Neural progenitor cell (in vitro differentiated cells): ENCODE measurements around the gene ZNF423. TPM values are rescaled to one million over a fixed set of nuclear protein-coding genes. Genes with fewer than 3 reads are reported as not detected.

Experiments
- DNase-seq: peaks from one replicate; pipeline ENCODE4 v3.0.0-alpha.2; 2016; ENCODE audit warnings: low spot score
- H2AFZ ChIP-seq: fragments of 200-600 bp; sonication (generic); replicated peaks from 2 replicates; pipeline ENCODE4 v1.6.1; 2016; ENCODE audit warnings: antibody characterized with exemption
- H3F3A ChIP-seq: fragments of 200-600 bp; sonication (generic); 2 replicates; pipeline ENCODE4 v1.6.1; 2016; ENCODE audit warnings: antibody characterized with exemption, low read depth
- H3K27ac ChIP-seq: fragments of 200-600 bp; sonication (generic); 2 replicates; pipeline ENCODE4 v1.5.1; 2016; ENCODE audit warnings: mild to moderate bottlenecking
- H3K27me3 ChIP-seq: fragments of 200-600 bp; sonication (generic); 2 replicates; pipeline ENCODE4 v1.6.1; 2016; ENCODE audit warnings: mild to moderate bottlenecking, moderate library complexity
- H3K36me3 ChIP-seq: fragments of 200-600 bp; sonication (generic); 2 replicates; pipeline ENCODE4 v1.5.1; 2016
- H3K4me1 ChIP-seq: fragments of 200-600 bp; sonication (generic); 2 replicates; pipeline ENCODE4 v1.6.1; 2016; ENCODE audit warnings: mixed run types
- H3K4me2 ChIP-seq: fragments of 200-600 bp; sonication (generic); 2 replicates; pipeline ENCODE4 v1.6.1; 2016
- H3K4me3 ChIP-seq: fragments of 200-600 bp; sonication (generic); 2 replicates; pipeline ENCODE4 v1.5.1; 2016
- H3K79me2 ChIP-seq: fragments of 200-600 bp; sonication (generic); 2 replicates; pipeline ENCODE4 v1.6.1; 2016; ENCODE audit warnings: low read depth
- H3K9ac ChIP-seq: fragments of 200-600 bp; sonication (generic); 2 replicates; pipeline ENCODE4 v1.6.1; 2016
- H3K9me3 ChIP-seq: fragments of 200-600 bp; sonication (generic); 2 replicates; pipeline ENCODE4 v1.5.1; 2016; ENCODE audit warnings: low read depth
- H4K20me1 ChIP-seq: fragments of 200-600 bp; sonication (generic); 2 replicates; pipeline ENCODE4 v1.6.1; 2016; ENCODE audit warnings: low read depth
- H3K27ac Mint-ChIP-seq: 3 replicates; pipeline ENCODE4 v1.8.0; 2021; ENCODE audit warnings: mixed read lengths
- H3K27me3 Mint-ChIP-seq: 2 replicates; pipeline ENCODE4 v1.8.0; 2022; ENCODE audit warnings: low read depth, mild to moderate bottlenecking, inconsistent platforms, moderate library complexity, mixed read lengths; ENCODE audit not compliant: insufficient read depth
- H3K36me3 Mint-ChIP-seq: 3 replicates; pipeline ENCODE4 v1.8.0; 2021; ENCODE audit warnings: mixed read lengths
- H3K4me1 Mint-ChIP-seq: 3 replicates; pipeline ENCODE4 v1.8.0; 2021; ENCODE audit warnings: mixed read lengths
- H3K4me3 Mint-ChIP-seq: 3 replicates; pipeline ENCODE4 v1.8.0; 2021; ENCODE audit warnings: mild to moderate bottlenecking, moderate library complexity, mixed read lengths
- H3K9me3 Mint-ChIP-seq: 3 replicates; pipeline ENCODE4 v1.8.0; 2020; ENCODE audit warnings: mixed read lengths
- EZH2 ChIP-seq: fragments of 200-600 bp; sonication (generic); IDR thresholded peaks from 2 replicates; pipeline ENCODE4 v1.6.1; 2017; ENCODE audit warnings: antibody characterized with exemption, mild to moderate bottlenecking, moderate library complexity
- EZH2phosphoT487 ChIP-seq: fragments of 200-600 bp; sonication (generic); IDR thresholded peaks from 2 replicates; pipeline ENCODE4 v1.6.1; 2017; ENCODE audit warnings: antibody characterized with exemption
- total RNA-seq: library from RNA; depleted of rRNA; stranded (reverse); fragments of >200 nt; gene quantifications from 2 replicates; pipeline ENCODE4 v1.2.3, GENCODE V29; 2015; ENCODE audit warnings: low replicate concordance
- TF ChIP-seq, protein P1 (sequence below): fragments of 200-600 bp; sonication (generic); IDR thresholded peaks from 2 replicates; pipeline ENCODE4 v1.5.1; 2017; ENCODE audit warnings: antibody characterized with exemption, mild to moderate bottlenecking

ZNF423 gene
- total RNA-seq, 1 donor from 2014 or later, result 21.9 TPM

GRCh38 chr16:49529411-49530045 lies 326.4 kb downstream of the ZNF423 start:
- Mint-ChIP-seq H3K9me3 (no peaks in the 10 kb centered on the region), H3K4me3 (no peak overlapping the region), H3K36me3 (peaks cover 2% of the 10 kb centered on the region), H3K4me1 (peaks cover 73% of the 10 kb centered on the region), H3K27me3 (peaks cover 10% of the 10 kb centered on the region), H3K27ac (no peak overlapping the region)
- no peaks in the 10 kb centered on the region for H3K9me3 ChIP-seq
- peaks cover 77% of the 10 kb centered on the region for H4K20me1 ChIP-seq
- no peak overlapping the region for H3K4me3 ChIP-seq
- peak overlapping the region; percentile 4 for H3K4me2 ChIP-seq
- no peak overlapping the region for H3K9ac ChIP-seq
- H3K36me3 ChIP-seq, result no peaks in the 10 kb centered on the region
- no peak overlapping the region for H2AFZ ChIP-seq
- peaks cover 18% of the 10 kb centered on the region for H3F3A ChIP-seq
- TF ChIP-seq EZH2phosphoT487 (no peak), EZH2 (no peak)
- TF ChIP-seq, protein P1, sequence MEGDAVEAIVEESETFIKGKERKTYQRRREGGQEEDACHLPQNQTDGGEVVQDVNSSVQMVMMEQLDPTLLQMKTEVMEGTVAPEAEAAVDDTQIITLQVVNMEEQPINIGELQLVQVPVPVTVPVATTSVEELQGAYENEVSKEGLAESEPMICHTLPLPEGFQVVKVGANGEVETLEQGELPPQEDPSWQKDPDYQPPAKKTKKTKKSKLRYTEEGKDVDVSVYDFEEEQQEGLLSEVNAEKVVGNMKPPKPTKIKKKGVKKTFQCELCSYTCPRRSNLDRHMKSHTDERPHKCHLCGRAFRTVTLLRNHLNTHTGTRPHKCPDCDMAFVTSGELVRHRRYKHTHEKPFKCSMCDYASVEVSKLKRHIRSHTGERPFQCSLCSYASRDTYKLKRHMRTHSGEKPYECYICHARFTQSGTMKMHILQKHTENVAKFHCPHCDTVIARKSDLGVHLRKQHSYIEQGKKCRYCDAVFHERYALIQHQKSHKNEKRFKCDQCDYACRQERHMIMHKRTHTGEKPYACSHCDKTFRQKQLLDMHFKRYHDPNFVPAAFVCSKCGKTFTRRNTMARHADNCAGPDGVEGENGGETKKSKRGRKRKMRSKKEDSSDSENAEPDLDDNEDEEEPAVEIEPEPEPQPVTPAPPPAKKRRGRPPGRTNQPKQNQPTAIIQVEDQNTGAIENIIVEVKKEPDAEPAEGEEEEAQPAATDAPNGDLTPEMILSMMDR, result no peak
- peaks cover 57% of the 10 kb centered on the region for H3K4me1 ChIP-seq
- no peak for DNase-seq
- no peaks in the 10 kb centered on the region for H3K27me3 ChIP-seq
- peaks cover 18% of the 10 kb centered on the region for H3K79me2 ChIP-seq
- no peak overlapping the region for H3K27ac ChIP-seq

DNA sequence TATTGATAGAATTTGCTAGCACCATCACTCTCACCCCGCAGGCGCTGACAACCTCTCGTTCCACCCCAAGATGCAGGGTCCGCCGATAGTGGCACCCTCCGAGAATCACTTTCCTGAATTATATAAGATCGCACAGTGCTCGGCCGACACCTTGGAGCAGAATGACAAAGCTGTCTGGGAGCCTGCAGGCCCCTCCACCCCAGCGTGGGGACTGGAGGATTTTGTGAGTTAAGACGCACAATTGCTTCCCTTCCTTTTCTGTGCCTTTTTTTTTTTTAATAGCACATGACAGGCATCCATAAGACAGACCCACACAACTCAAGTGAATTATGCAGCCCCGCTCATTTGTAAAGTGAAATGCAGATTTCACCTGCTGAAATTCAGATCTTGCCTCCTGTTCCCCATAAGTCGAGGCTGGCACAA lies 327.0 kb downstream of the ZNF423 start:
- Mint-ChIP-seq H3K27ac (peak overlapping the region; percentile 88), H3K27me3 (peaks cover 10% of the 10 kb centered on the region), H3K4me1 (peaks cover 73% of the 10 kb centered on the region), H3K36me3 (peaks cover 3% of the 10 kb centered on the region), H3K4me3 (no peak overlapping the region), H3K9me3 (no peaks in the 10 kb centered on the region)
- Histone ChIP-seq H3K36me3 (no peaks in the 10 kb centered on the region), H2AFZ (no peak overlapping the region), H3K27ac (no peak overlapping the region), H3K9me3 (no peaks in the 10 kb centered on the region), H3K4me1 (peaks cover 57% of the 10 kb centered on the region), H3K4me3 (no peak overlapping the region), H3K27me3 (no peaks in the 10 kb centered on the region), H4K20me1 (peaks cover 76% of the 10 kb centered on the region), H3F3A (peaks cover 18% of the 10 kb centered on the region), H3K79me2 (peaks cover 18% of the 10 kb centered on the region), H3K4me2 (peak overlapping the region; percentile 4), H3K9ac (no peak overlapping the region)
- TF ChIP-seq, protein P1, result no peak
- no peak for TF ChIP-seq EZH2phosphoT487
- no peak for TF ChIP-seq EZH2
- no peak for DNase-seq

DNA sequence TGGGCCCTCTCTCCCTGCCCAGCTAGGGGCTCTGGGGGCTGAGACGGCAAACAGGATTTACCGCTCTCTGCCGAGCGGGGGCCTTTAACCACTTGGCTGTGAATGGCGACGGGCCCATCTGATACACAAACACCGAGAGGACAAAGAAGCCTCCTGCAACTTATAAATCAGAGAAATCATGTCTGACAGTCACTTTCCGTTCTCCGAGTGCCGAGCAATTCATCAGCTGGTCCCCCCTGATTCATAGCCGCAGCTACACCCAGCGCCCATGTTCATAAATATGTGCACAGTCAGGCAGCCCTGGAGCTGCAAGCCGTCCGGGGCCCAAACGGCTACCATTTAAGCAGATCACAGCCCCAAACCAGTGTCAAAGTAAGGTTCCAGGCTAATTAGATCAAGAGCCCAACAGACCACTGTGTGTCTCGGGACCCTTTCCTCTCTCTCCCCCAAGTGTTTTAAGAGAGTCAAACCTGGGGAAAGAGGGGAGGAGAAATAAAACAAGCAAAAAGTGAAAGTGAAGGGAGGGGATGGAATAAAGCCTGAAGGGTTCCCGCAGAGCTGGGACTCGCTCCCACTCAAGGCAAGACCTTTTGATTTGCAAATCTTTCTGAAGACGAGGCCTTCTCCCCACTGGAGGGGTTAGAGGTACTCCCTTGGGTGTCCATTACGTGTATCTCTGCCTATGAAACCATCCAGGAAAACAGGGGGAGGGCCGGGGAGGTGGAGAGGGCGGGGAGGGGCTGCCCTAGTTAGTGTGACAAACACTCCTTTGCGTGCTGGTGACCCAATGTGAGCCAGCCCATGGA lies 327.6 kb downstream of the ZNF423 start:
- Mint-ChIP-seq H3K36me3 (peaks cover 5% of the 10 kb centered on the region), H3K4me3 (no peak overlapping the region), H3K4me1 (peaks cover 67% of the 10 kb centered on the region), H3K27ac (peak overlapping the region; percentile 88), H3K27me3 (peaks cover 10% of the 10 kb centered on the region), H3K9me3 (no peaks in the 10 kb centered on the region)
- Histone ChIP-seq H4K20me1 (peaks cover 70% of the 10 kb centered on the region), H3K4me3 (no peak overlapping the region), H3K9me3 (no peaks in the 10 kb centered on the region), H3F3A (peaks cover 12% of the 10 kb centered on the region), H3K9ac (no peak overlapping the region), H3K79me2 (peaks cover 18% of the 10 kb centered on the region), H3K4me1 (peaks cover 53% of the 10 kb centered on the region), H3K36me3 (no peaks in the 10 kb centered on the region), H3K4me2 (peak overlapping the region; percentile 4), H2AFZ (no peak overlapping the region), H3K27ac (peak overlapping the region; percentile 38), H3K27me3 (no peaks in the 10 kb centered on the region)
- TF ChIP-seq EZH2phosphoT487, result no peak
- DNase-seq, result no peak

DNA sequence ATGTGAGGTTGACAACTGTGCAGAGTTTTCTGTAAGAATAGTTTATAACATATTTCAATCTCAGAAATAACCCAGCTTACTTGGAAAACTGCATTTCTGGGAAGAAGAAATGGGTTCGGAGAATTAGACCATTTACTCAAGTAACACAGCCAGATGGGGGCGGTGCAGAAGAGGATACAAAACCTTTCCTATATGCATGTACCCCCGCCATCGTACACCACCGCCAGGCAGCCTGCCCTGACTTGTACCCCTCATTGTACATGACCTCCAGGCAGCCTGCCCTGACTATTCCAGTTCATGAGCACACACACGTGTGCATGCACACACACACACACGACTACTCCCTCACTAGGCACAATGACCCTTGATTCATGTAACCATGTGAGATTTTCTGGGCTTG lies 328.3 kb downstream of the ZNF423 start:
- Histone ChIP-seq H3K4me3 (no peak overlapping the region), H3F3A (peaks cover 8% of the 10 kb centered on the region), H3K27ac (no peak overlapping the region), H3K9ac (no peak overlapping the region), H3K4me2 (no peak overlapping the region), H3K36me3 (no peaks in the 10 kb centered on the region), H3K4me1 (peaks cover 47% of the 10 kb centered on the region), H3K27me3 (no peaks in the 10 kb centered on the region), H2AFZ (no peak overlapping the region), H3K79me2 (peaks cover 18% of the 10 kb centered on the region), H3K9me3 (no peaks in the 10 kb centered on the region), H4K20me1 (peaks cover 63% of the 10 kb centered on the region)
- Mint-ChIP-seq H3K27ac (peak overlapping the region; percentile 88), H3K36me3 (peaks cover 6% of the 10 kb centered on the region), H3K4me1 (peaks cover 61% of the 10 kb centered on the region), H3K27me3 (peaks cover 10% of the 10 kb centered on the region), H3K4me3 (no peak overlapping the region), H3K9me3 (no peaks in the 10 kb centered on the region)
- TF ChIP-seq EZH2, result no peak
- TF ChIP-seq EZH2phosphoT487, result no peak
- TF ChIP-seq, protein P1, result no peak
- no peak for DNase-seq
